Left forelimb (tissue), 1 donor: Measurements from ENCODE around the gene RPAIN.
"Not testable (repeated sequence)": the region's sequence is repeated elsewhere in the genome, so short reads cannot be mapped to it uniquely, and the experiment has no call there.

Experiments
- DNase-seq: peaks from one replicate; pipeline ENCODE4 v3.0.0-alpha.2; 2018; ENCODE audit warnings: low spot score

The RPAIN gene

DNA sequence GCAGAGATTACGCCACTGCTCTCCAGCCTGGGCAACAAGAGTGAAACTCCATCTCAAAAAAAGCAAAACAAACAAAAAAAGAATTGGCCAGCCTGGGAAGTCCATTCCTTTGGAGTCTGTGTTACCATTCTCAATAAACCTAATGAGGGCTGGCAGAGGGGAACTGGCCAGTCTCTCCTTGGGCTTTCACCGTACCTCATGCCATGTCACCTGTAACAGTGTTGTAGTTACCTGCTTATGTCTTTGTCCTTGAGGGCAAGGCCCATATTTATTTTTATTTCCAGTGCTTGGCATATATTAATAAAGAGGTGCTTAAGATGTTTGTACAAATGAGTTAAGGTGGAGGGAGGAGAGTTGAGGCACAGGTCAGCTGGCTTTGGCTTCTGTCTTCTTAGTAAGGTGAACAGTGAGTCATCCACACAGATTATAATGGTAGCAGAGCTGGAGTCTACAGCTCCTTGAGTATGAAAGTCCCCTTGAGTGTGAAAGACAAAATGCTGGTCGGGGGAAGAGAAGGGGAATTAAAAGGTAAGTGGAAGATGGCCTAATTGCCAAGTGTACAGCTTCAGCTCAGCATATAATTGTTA, 10.5 kb downstream of the RPAIN start:
- no peak for DNase-seq

DNA sequence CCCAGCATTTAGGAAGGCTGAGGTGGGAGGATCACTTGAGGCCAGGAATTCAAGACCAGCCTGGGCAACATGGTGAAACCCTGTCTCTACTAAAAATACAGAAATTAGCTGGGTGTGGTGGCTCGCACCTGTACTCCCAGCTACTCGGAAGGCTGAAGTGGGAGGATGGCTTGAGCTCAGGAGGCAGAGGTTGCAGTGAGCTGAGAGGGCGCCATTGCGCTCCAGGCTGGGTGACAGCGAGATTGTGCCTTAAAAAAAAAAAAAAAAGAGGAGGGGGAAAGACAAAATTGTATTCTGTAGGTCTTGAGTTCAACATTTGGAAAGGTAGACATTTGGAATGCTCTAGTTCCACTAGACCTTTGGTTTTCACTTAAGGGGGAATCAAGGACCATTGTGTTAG, 11.3 kb downstream of the RPAIN start:
- not testable (repeated sequence) for DNase-seq

DNA sequence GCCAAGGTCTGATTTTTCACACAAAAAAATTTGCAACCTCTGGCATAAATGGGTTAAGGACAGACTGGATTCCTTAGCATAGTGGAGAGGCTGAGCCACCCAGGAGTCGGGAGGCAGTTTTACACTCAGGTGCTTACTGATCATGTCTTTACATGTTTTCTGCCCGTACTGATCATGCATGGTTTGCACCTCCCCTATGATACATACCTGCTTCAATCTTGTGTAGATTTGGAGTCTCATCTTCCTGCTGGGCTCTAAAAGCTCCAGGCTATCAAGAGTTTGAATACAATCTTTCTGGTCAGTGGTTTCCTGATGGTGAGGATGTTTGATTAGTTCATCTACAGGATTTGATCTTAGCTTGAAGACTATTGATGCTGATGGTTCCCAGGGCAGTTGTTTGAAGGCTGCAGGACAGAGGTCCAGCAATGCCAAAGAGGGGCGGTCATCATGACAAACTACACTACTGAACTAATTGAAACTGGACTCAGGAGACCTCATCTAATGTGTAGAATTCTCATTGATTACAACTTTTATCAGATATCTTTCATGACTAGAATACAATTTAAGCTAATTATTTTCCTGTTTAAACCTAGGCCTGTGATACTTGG, 12.1 kb downstream of the RPAIN start:
- no peak for DNase-seq

DNA sequence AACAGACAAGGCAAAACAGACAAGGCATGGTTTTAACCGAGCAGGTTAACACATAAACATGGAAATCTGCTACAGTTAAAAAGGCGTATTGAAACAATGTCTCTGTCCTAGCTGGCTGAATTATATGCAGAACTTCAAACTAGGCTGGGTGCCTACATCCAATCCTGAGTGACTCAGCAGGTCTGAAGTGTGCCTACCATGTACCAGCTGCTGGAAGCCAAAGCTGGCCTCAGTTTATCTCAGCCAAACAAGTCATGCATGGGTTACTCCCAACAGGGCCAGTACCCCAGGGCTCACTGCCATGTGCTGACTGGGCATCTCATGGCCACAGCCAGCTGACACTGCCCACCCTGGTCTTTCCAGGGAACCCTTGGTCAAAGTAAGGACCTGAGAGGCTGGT, 15.0 kb downstream of the RPAIN start:
- DNase-seq, result no peak

DNA sequence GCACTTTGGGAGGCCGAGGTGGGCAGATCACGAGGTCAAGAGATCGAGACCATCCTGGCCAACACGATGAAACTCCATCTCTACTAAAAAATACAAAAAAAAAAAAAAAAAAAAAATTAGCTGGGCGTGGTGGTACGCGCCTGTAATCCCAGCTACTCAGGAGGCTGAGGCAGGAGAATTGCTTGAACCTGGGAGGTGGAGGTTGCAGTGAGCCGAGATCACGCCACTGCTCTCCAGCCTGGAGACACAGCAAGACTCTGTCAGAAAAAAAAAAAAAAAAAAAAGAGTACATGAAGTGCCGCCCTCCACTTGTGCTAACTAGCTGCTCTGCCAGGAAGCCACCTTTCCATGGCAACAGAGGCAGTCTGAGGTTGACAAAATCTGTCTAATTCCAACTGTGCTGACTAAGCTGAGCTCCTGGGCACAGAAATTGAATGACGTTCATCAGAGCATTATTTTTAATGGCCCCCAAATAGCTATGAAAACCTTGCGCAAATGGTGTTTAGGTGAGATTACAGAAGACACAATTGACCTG, 15.9 kb downstream of the RPAIN start:
- DNase-seq, result not testable (repeated sequence)

DNA sequence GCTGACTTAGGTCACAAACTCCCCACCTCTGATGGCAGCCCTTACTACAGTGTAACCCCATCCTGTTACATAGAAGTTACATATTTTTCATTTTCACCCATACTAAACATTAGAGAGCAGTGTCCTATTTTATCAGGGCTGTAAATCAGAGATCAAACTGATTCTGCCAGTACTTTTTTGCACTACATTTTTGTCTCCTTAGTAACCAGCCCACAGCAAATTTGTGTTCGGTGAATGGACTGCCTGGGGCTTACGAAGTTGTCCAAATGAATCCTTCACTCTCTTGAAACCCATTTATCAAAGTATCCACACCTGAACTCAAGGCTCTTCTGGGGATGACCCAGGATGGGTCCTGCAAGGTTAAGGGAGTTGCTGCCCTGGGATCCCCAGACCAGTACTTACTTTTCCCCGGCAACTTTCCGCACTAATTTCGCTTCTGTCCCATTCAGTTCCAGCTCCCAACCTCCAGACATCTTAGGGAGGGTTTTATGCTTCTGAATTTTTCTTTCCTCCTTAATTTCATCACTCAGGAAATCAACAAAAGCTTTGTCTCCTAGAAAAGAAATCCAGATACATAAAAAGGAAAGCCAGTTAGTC, 17.8 kb downstream of the RPAIN start:
- no peak for DNase-seq

DNA sequence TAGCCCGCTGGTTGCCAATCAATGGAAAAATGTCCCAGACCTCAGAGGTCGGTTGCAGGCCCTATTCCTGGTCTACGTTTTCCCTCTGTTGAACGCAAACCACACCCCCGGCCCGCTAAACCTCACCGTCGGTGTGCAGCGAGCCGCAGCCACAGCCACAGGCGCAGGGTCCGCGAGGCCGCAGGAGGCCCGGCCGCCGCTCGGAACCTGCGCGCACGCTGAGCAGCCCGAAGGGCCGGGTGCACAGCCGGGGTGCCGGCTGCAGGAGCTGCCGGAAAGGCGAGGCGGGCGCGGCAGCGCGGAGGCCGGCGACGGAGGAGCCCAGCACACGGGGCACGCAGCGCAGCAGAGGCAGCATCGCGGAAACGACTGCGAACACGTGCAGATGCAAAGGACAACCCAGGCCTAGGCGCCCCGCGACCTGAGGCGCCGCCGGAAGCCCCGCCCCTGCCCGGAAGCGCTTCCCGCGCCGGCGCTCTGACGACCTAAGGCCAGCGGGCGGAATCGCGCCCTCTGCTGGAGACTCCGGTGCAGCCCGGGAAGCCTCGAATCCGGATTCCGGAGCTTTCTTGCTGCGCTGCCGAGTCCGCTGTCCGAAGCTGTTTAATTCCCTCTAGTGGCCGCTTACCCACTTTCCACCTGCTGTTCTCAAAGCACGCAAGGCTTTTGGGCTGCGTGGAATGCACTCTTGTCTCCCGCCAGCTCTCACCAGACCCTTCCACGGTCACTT, 18.9 kb downstream of the RPAIN start, which contains the start of gene C1QBP:
TSS of gene C1QBP (minus strand) at position 440 of the 730 bp plus-strand sequence. CDS start at position 358, 82 bp downstream.
- peak; percentile 92 for DNase-seq

DNA sequence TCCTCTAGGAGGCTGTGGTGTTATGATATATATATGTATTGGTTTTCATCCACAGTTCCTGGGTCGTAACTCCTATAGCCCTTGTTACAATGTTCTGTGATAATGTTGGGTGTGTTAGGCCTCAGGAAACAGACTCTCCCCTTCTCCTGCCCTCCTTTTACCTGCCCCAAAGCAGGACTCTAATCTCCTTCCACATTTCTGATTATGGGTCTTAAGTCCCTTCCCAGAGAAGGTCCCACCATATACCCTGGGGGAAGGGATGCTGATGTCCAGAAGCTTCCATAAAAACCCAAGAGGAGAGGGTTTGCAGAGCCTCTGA, 19.4 kb downstream of the RPAIN start:
- no peak for DNase-seq

DNA sequence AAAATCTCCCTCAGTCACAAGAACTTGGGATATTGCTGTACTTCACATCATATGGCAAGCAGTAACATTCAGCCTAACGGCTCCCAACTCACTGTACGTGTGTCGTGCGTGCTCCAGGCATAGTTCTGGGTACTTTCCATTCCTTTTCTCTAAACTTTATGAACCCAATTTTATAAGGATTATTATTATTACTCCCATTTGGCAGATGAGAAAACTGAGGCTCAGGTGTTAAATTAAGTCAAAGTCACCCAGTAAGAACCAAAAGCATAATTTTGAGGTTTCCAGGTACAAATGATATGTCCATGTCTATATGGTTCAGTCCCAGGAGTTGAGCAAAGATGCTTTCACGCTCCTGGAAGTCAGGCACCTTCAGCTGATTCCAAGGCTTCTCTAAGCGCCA, 23.7 kb downstream of the RPAIN start:
- no peak for DNase-seq

DNA sequence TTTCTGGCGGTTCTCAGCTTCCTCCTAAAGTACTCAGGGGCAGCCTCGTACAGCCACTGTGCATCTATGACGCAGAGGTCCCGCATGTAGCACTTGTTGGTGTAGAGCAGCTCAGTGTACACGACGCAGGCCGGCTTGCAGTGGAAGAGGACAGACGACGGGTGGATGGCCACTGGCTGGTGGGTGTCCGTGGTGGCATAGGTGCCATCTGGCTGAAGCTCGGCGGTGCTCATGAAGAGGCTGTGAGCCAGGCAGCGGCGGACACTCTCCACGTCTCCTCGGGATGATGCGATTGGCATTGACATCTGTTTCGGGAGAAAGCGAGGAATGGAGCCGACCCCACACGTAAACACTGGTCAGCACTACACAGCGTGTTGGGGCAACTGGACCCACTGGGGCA, 24.2 kb downstream of the RPAIN start:
- DNase-seq, result no peak

DNA sequence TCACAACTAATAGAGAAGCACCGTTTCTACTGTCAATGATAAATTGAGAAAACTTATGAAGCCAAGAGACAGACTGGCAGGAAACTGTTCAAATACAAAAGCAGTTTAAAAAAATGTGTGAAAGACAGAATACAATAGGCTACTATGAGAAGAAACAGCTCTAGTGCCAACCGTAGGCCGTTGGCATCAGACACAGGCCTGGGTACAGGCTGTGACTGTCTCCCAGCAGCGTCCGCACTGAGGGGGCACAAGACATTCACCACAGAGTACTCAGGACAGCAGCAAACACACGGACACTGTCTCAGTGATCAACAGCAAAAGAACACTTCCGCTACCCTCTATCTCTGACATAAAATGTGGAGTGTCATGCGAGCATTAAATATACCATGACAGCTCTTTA, 26.8 kb downstream of the RPAIN start:
- no peak for DNase-seq

DNA sequence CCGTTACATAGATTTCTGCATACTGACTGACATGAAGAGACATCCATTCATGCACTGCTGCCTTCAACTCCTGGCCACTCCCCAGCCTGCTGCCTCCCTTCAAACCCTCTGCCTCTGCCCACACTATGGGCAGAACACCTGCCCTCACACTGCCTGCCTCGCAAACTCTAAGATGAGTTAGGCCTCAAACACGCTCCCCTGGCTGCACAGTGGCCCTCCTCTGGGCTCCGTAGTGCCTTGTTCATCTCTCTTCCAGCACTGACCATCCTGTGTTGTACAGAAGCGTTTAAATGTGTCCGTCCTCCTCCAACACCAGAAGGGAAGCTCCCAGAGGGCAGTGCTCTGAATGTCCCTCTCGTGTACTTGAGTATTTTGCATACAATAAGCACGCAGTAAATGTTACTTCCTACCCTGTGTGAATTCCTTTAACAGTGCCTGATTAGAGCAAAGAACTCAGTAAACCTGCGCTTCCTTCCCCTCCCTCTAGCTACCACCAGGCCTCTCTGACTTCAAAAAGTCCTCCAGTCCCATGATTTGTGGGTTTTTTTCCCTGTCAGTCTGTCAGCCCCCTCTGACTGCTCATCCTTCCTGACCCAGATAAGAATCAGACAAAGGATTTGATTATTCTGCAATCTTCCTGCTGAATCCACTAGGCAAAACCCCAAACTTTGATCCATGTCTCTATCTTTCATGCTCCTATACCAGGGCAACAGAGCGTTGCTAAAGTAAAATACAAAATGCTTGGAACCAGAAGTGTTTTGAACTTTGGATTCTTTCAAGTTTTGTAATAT, 44.9 kb downstream of the RPAIN start:
- DNase-seq, result no peak

DNA sequence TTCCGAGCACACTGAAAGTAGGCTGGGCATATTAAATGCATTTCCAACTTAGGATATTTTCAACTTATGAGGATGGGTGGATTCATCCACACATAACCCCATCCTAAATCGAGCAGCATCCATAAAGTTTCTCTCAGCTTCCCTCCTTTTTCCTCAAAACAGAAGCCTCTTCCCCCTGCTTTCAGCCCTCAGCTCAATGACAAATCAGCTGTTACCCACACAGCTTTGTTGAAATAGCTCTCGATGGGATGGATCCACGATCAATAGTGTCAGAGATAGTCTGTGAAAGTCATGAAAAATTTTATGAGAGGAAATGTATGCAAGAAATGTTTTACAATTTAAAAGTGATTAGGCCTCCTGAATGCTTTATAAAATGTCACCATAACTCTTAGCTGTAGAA, 46.3 kb downstream of the RPAIN start:
- DNase-seq, result no peak

DNA sequence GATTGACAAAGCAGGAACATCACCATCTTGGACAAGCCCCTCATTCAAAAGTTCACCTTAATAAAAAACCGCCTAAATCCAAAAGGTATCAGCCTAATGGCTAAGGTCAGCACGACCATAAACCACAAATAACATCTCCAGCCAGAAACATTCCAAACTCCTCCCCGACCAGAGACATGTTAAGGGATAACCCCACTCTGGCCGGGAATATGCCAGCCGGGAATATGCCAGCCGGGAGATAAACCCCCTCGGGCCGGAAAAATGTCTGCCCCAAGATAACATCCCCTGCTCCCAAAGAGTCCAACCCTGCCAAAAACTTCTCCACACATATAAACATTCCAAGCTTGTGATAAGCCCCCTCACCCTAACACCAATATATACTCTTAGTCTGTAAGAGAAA, 47.4 kb downstream of the RPAIN start:
- no peak for DNase-seq

DNA sequence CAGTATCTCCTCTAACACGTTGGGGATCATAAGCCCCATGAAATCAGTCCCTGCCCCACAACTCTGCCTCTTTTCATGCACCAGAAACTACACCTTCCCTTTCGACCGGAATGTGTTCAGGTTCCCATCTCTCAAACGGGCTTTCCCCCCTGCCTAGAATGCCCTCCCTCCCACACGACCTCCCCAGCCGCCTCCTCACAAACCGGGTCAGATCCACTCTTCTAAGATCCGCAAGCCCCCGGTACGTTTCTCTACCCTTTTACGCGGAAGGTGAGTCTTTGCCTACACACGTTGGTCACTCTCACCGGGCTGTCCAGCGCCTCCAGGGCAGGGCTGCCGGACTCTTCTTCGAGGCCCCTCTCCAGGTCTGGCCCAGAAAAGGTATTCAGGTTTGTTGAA, 48.1 kb downstream of the RPAIN start:
- DNase-seq, result no peak

DNA sequence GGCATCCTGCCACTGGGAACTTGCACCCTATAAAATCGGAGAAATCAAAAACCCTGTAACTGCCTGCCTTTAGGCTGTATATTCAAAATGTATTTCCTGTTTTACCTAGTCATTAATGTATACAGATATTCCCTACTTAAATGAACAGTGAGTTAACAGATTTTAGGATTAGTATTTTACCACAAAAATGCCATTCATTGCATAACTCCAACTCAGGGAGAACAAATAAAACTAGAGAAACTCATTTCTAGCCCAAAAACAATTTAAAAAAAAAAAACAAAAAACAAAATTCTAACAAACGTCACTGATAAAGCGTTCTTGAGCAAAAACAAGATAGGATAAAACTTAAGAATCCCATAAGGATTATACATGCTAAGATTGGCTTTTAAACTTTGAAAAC, 52.5 kb downstream of the RPAIN start:
- no peak for DNase-seq

DNA sequence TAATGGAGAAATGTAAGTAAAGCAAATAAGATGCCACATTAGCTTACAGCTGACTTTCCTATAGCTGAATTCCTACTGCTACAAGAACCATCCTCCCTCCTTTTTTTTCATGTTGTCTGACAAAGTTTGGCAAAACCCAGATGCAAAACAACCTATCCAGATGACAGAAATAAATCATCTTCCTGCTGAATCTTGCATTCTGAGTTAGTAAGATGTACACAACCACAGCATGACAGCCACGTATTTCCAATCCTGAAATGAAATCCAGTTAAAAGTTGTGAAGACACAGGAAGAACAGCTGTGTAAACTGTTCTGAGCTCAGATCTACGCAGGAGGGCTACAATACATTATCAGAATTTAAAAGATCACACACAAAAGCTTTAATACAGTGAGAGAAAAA, 53.9 kb downstream of the RPAIN start:
- DNase-seq, result no peak

DNA sequence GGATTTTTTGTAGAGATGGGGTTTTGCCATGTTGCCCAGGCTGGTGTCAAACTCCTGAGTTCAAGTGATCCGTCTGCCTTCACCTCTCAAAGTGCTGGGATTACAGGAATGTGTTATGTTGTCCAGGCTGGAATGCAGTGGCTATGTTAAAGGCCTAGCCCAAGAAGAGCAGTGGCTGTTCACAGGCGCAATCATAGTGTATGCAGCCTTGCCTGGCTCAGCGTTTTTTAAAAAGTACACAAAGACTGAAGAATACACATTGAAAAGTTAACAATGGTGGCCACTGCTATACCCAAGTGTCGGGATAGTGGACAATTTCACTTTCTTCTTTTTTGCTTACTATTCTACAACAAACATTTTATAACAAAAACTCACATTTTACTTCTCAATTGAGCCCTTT, 59.0 kb downstream of the RPAIN start:
- no peak for DNase-seq

DNA sequence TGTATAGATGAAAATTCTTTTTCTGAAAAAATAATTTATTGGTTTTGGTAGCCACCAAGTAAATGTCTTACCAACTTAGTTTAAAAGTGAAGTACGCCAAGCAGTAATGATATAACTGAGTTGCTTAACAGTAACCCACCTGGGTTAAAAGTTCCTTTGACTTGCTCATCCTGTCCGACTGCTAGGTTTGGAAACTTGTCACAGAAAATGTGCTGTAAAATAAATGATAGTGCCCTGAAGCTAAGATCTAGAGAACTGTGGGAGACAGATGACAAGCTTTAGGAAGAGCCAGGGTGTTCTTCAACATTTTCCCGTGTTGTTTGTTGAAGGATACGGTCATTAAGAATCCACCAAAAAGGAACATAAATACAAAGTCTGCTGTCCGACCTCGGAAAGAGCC, 61.0 kb downstream of the RPAIN start:
- no peak for DNase-seq

DNA sequence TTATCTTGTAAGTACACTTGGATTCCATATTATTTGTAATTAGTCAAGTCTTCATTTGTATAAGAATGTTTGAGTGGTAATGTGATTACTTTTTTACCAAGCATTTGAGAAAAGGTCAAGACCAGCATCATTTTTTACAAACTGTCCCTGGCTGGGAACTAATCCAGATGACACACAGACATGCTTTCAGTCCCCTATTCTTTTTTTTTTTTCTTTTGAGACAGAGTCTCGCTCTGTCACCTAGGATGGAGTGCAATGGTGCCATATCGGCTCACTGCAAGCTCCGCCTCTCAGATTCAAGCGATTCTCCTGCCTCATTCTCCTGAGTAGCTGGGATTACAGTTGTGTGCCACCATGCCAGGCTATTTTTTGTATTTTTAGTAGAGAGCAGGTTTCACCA, 61.5 kb downstream of the RPAIN start:
- no peak for DNase-seq
